Hepatocyte (in vitro differentiated cells): ENCODE results near the gene CD2. TPM values are rescaled to one million over a fixed set of nuclear protein-coding genes. Genes with fewer than 3 reads are reported as not detected.
"Not testable (repeated sequence)": the region's sequence is repeated elsewhere in the genome, so short reads cannot be mapped to it uniquely, and the experiment has no call there.

ENCODE experiments used
- DNase-seq: peaks from one replicate; pipeline ENCODE4 v3.0.0-alpha.2; 2016; ENCODE audit warnings: low spot score
- H2AFZ ChIP-seq: fragments of 200-600 bp; sonication (generic); 2 replicates; pipeline ENCODE4 v1.6.0; 2016; ENCODE audit warnings: antibody characterized with exemption, mild to moderate bottlenecking
- H3K27ac ChIP-seq: fragments of 200-600 bp; sonication (generic); 2 replicates; pipeline ENCODE4 v1.5.1; 2016; ENCODE audit warnings: mild to moderate bottlenecking
- H3K27me3 ChIP-seq: fragments of 200-600 bp; sonication (generic); 2 replicates; pipeline ENCODE4 v1.6.1; 2016
- H3K36me3 ChIP-seq: fragments of 200-600 bp; sonication (generic); replicated peaks from 2 replicates; pipeline ENCODE4 v1.5.1; 2016; ENCODE audit warnings: low read depth; ENCODE audit not compliant: insufficient read depth
- H3K4me1 ChIP-seq: fragments of 200-600 bp; sonication (generic); 2 replicates; pipeline ENCODE4 v1.5.1; 2016; ENCODE audit warnings: mild to moderate bottlenecking, moderate library complexity; ENCODE audit not compliant: insufficient read depth
- H3K4me2 ChIP-seq: fragments of 200-600 bp; sonication (generic); 2 replicates; pipeline ENCODE4 v1.6.0; 2016
- H3K4me3 ChIP-seq: fragments of 200-600 bp; sonication (generic); 2 replicates; pipeline ENCODE4 v1.5.1; 2016; ENCODE audit warnings: mild to moderate bottlenecking
- H3K79me2 ChIP-seq: fragments of 200-600 bp; sonication (generic); 2 replicates; pipeline ENCODE4 v1.6.0; 2017; ENCODE audit warnings: mild to moderate bottlenecking
- H3K9me2 ChIP-seq: fragments of 200-600 bp; sonication (generic); replicated peaks from 2 replicates; pipeline ENCODE4 v1.6.0; 2017; ENCODE audit warnings: mild to moderate bottlenecking; ENCODE audit not compliant: insufficient read depth
- H3K9me3 ChIP-seq: fragments of 200-600 bp; sonication (generic); 2 replicates; pipeline ENCODE4 v1.5.1; 2016; ENCODE audit warnings: low read depth, mild to moderate bottlenecking
- H4K20me1 ChIP-seq: fragments of 200-600 bp; sonication (generic); 2 replicates; pipeline ENCODE4 v1.6.0; 2016; ENCODE audit warnings: mild to moderate bottlenecking; ENCODE audit not compliant: insufficient read depth, poor library complexity, severe bottlenecking
- EZH2 ChIP-seq: fragments of 200-600 bp; sonication (generic); IDR thresholded peaks from 2 replicates; pipeline ENCODE4 v1.6.1; 2016; ENCODE audit warnings: antibody characterized with exemption, mild to moderate bottlenecking, borderline replicate concordance
- EZH2phosphoT487 ChIP-seq: fragments of 200-600 bp; sonication (generic); IDR thresholded peaks from one replicate; pipeline ENCODE4 v1.6.1; 2018; ENCODE audit warnings: antibody characterized with exemption, mild to moderate bottlenecking, low read depth, moderate library complexity; ENCODE audit not compliant: unreplicated experiment, severe bottlenecking
- WGBS: methylation state at CpG from one replicate; pipeline ENCODE4 v1.1.6; 2016; ENCODE audit warnings: low lambda C conversion rate; ENCODE audit errors: missing lambda C conversion rate; 5-methylcytosine and 5-hydroxymethylcytosine counted together
- polyA plus RNA-seq: library from polyadenylated mRNA; unstranded; fragments of >200 nt; fragmentation: Nextera tagmentation; extraction: Ambion mirVana; gene quantifications from 2 replicates; pipeline ENCODE4 v1.2.1, GENCODE V29; 2016
- total RNA-seq: library from RNA; depleted of rRNA; stranded (reverse); fragments of >200 nt; gene quantifications from 2 replicates; pipeline ENCODE4 v1.2.3, GENCODE V29; 2014
- TF ChIP-seq, protein P1 (sequence below): fragments of 200-600 bp; sonication (generic); IDR thresholded peaks from 2 replicates; pipeline ENCODE4 v1.5.1; 2016; ENCODE audit warnings: antibody characterized with exemption, mild to moderate bottlenecking; ENCODE audit not compliant: poor library complexity

CD2 gene
- total and polyA plus RNA-seq, 2 experiments from 2014 or later = 0.08 to 0.13 TPM

- 89% methylated on average over 8 of the region's 8 CpGs for WGBS
- no peak overlapping the region for H3K4me3 ChIP-seq
- H3K9me3 ChIP-seq = no peaks in the 10 kb centered on the region
- no peaks in the 10 kb centered on the region for H4K20me1 ChIP-seq
- no peaks in the 10 kb centered on the region for H3K27me3 ChIP-seq
- H3K79me2 ChIP-seq = no peaks in the 10 kb centered on the region
- no peak overlapping the region for H3K27ac ChIP-seq
- no peak overlapping the region for H2AFZ ChIP-seq
- H3K9me2 ChIP-seq = no peaks in the 10 kb centered on the region
- H3K36me3 ChIP-seq = no peaks in the 10 kb centered on the region
- TF ChIP-seq, protein P1, sequence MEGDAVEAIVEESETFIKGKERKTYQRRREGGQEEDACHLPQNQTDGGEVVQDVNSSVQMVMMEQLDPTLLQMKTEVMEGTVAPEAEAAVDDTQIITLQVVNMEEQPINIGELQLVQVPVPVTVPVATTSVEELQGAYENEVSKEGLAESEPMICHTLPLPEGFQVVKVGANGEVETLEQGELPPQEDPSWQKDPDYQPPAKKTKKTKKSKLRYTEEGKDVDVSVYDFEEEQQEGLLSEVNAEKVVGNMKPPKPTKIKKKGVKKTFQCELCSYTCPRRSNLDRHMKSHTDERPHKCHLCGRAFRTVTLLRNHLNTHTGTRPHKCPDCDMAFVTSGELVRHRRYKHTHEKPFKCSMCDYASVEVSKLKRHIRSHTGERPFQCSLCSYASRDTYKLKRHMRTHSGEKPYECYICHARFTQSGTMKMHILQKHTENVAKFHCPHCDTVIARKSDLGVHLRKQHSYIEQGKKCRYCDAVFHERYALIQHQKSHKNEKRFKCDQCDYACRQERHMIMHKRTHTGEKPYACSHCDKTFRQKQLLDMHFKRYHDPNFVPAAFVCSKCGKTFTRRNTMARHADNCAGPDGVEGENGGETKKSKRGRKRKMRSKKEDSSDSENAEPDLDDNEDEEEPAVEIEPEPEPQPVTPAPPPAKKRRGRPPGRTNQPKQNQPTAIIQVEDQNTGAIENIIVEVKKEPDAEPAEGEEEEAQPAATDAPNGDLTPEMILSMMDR = no peak
- TF ChIP-seq EZH2 (no peak), EZH2phosphoT487 (no peak)
- no peak for DNase-seq
- no peak overlapping the region for H3K4me2 ChIP-seq
- H3K4me1 ChIP-seq = no peaks in the 10 kb centered on the region
These were observed 836 bp downstream of the CD2 start for GRCh38 chr1:116755066-116755465.

- TF ChIP-seq, protein P1 = no peak
- no peak for TF ChIP-seq EZH2
- TF ChIP-seq EZH2phosphoT487 = no peak
- Histone ChIP-seq H3K4me2 (no peak overlapping the region), H3K4me3 (no peak overlapping the region), H2AFZ (no peak overlapping the region), H4K20me1 (no peaks in the 10 kb centered on the region), H3K36me3 (no peaks in the 10 kb centered on the region), H3K79me2 (no peaks in the 10 kb centered on the region), H3K27ac (no peak overlapping the region), H3K4me1 (no peaks in the 10 kb centered on the region), H3K27me3 (no peaks in the 10 kb centered on the region), H3K9me3 (no peaks in the 10 kb centered on the region), H3K9me2 (no peaks in the 10 kb centered on the region)
- 97% methylated on average over 4 of the region's 4 CpGs for WGBS
- DNase-seq = no peak
These were observed 1.5 kb downstream of the CD2 start for GRCh38 chr1:116755681-116756080.

GRCh38 chr1:116756092-116756491, 1.9 kb downstream of the CD2 start:
- not testable (repeated sequence) for H3K4me3 ChIP-seq, H2AFZ ChIP-seq, DNase-seq, H3K4me2 ChIP-seq, H3K36me3 ChIP-seq, H3K4me1 ChIP-seq, H3K79me2 ChIP-seq, H3K9me3 ChIP-seq, H4K20me1 ChIP-seq, H3K27me3 ChIP-seq, H3K9me2 ChIP-seq, H3K27ac ChIP-seq
- WGBS = 95% methylated on average over 8 of the region's 8 CpGs

DNA sequence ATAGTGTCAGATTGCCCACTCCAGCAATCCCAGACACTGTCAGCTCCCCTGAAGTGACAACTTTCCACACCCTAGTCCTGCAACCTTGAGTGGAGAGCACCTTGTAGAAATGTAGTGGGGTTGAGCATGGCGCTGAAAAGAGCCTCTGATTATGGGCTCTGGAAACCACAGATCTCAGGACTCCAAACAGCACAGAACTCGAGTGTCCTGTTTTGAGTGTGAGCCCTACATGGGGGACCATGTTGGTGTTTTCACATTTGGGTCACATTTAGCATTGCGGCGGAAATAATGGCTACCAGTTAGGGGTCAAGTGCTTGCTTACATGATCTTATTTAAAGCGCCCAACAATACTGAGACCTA, 4.2 kb downstream of the CD2 start:
- H3K4me2 ChIP-seq, H3K4me3 ChIP-seq, H3K9me3 ChIP-seq, H3K79me2 ChIP-seq, H3K27me3 ChIP-seq, H2AFZ ChIP-seq, H3K4me1 ChIP-seq, H3K36me3 ChIP-seq, H4K20me1 ChIP-seq, H3K9me2 ChIP-seq, DNase-seq, H3K27ac ChIP-seq: not testable (repeated sequence)
- WGBS = 95% methylated on average over 5 of the region's 5 CpGs

GRCh38 chr1:116759636-116760035, 5.4 kb downstream of the CD2 start:
- Histone ChIP-seq H3K27ac (no peak overlapping the region), H3K9me2 (no peaks in the 10 kb centered on the region), H4K20me1 (no peaks in the 10 kb centered on the region), H2AFZ (no peak overlapping the region), H3K4me1 (peaks cover 9% of the 10 kb centered on the region), H3K4me3 (no peak overlapping the region), H3K79me2 (no peaks in the 10 kb centered on the region), H3K9me3 (no peaks in the 10 kb centered on the region), H3K27me3 (no peaks in the 10 kb centered on the region), H3K4me2 (no peak overlapping the region), H3K36me3 (no peaks in the 10 kb centered on the region)
- WGBS = 93% methylated on average over 1 of the region's 1 CpG
- DNase-seq = no peak
- no peak for TF ChIP-seq EZH2
- no peak for TF ChIP-seq EZH2phosphoT487
- TF ChIP-seq, protein P1 = no peak
